Liver (tissue), 9 donors: Measurements from ENCODE around the gene MAPK7. TPM values are rescaled to one million over a fixed set of nuclear protein-coding genes. Genes with fewer than 3 reads are reported as not detected.

Source experiments
- DNase-seq: peaks from one replicate; pipeline ENCODE4 v3.0.0-alpha.2; 2017; ENCODE audit warnings: low spot score
- H3K27ac ChIP-seq, 2 donors: one replicate each; pipeline ENCODE4 v1.7.0; 2013; ENCODE audit warnings: inconsistent platforms in 2 of 2, low read length in 2 of 2, control low read depth in 1 of 2, low read depth in 1 of 2, mild to moderate bottlenecking in 1 of 2
- H3K27me3 ChIP-seq, 4 donors: one replicate each; pipeline versions ENCODE4 v1.6.1 to v1.7.0; 2013; ENCODE audit warnings: low read length in 3 of 4, inconsistent platforms in 1 of 4, mild to moderate bottlenecking in 1 of 4, moderate library complexity in 1 of 4; ENCODE audit not compliant: control insufficient read depth in 4 of 4, insufficient read depth in 4 of 4
- H3K36me3 ChIP-seq, 4 donors: one replicate each; pipeline versions ENCODE4 v1.6.1 to v1.7.0; 2013; ENCODE audit warnings: low read length in 3 of 4, mild to moderate bottlenecking in 3 of 4, low read depth in 1 of 4, moderate library complexity in 1 of 4; ENCODE audit not compliant: control insufficient read depth in 4 of 4, insufficient read depth in 3 of 4
- H3K4me1 ChIP-seq, 4 donors: one replicate each; pipeline versions ENCODE4 v1.6.1 to v1.7.0; 2013; ENCODE audit warnings: low read length in 3 of 4, mild to moderate bottlenecking in 3 of 4, moderate library complexity in 1 of 4; ENCODE audit not compliant: control insufficient read depth in 4 of 4, insufficient read depth in 4 of 4
- H3K4me3 ChIP-seq, 3 donors: one replicate each; pipeline versions ENCODE4 v1.6.1 to v1.7.0; 2013; ENCODE audit warnings: low read length in 3 of 3, control low read depth in 1 of 3, low read depth in 1 of 3, mild to moderate bottlenecking in 1 of 3
- H3K9ac ChIP-seq, 2 donors: one replicate each; pipeline ENCODE4 v1.7.0; 2013; ENCODE audit warnings: low read length in 2 of 2, mild to moderate bottlenecking in 2 of 2, moderate library complexity in 2 of 2, control low read depth in 1 of 2, low read depth in 1 of 2
- H3K9me3 ChIP-seq, 4 donors: one replicate each; pipeline versions ENCODE4 v1.6.1 to v1.7.0; 2013; ENCODE audit warnings: low read length in 3 of 4; ENCODE audit not compliant: control insufficient read depth in 4 of 4
- EGR1 ChIP-seq, 2 donors: IDR thresholded peaks; 2 replicates each; pipeline ENCODE4 v1.6.1; 2016 to 2018; ENCODE audit warnings: antibody characterized with exemption in 2 of 2, low read depth in 2 of 2
- FOXA1 ChIP-seq: IDR thresholded peaks from 2 replicates; pipeline ENCODE4 v1.6.1; 2016; ENCODE audit warnings: antibody characterized with exemption
- GABPA ChIP-seq, 2 donors: IDR thresholded peaks in 1 of 2; conservative IDR thresholded peaks in 1 of 2; 2 replicates each; pipeline ENCODE4 v1.6.1; 2016; ENCODE audit warnings: antibody characterized with exemption in 2 of 2, mild to moderate bottlenecking in 1 of 2, moderate library complexity in 1 of 2
- HNF4A ChIP-seq, 2 donors: conservative IDR thresholded peaks; 2 replicates each; pipeline ENCODE4 v1.6.1; 2016; ENCODE audit warnings: antibody characterized with exemption in 2 of 2, mild to moderate bottlenecking in 2 of 2
- HNF4G ChIP-seq: IDR thresholded peaks from 2 replicates; pipeline ENCODE4 v1.6.1; 2016; ENCODE audit warnings: antibody characterized with exemption
- NR2F2 ChIP-seq: IDR thresholded peaks from 2 replicates; pipeline ENCODE4 v1.6.1; 2016; ENCODE audit warnings: antibody characterized with exemption
- RAD21 ChIP-seq, 2 donors: IDR thresholded peaks; 2 replicates each; pipeline ENCODE4 v1.6.1; 2016; ENCODE audit warnings: antibody characterized with exemption in 2 of 2, mild to moderate bottlenecking in 2 of 2
- RXRA ChIP-seq, 2 donors: IDR thresholded peaks; 2 replicates each; pipeline ENCODE4 v1.6.1; 2017 to 2018; ENCODE audit warnings: antibody characterized with exemption in 2 of 2, mild to moderate bottlenecking in 1 of 2
- SP1 ChIP-seq: IDR thresholded peaks from 2 replicates; pipeline ENCODE4 v1.6.1; 2018; ENCODE audit warnings: antibody characterized with exemption, mild to moderate bottlenecking
- TAF1 ChIP-seq: conservative IDR thresholded peaks from 2 replicates; pipeline ENCODE4 v1.6.1; 2016; ENCODE audit warnings: antibody characterized with exemption, mild to moderate bottlenecking
- YY1 ChIP-seq: IDR thresholded peaks from 2 replicates; pipeline ENCODE4 v1.6.1; 2016; ENCODE audit warnings: antibody characterized with exemption, mild to moderate bottlenecking
- WGBS: extraction: QIAGEN DNeasy Blood & Tissue Kit; methylation state at CpG from one replicate; pipeline ENCODE4 v1.1.7; 2013; 5-methylcytosine and 5-hydroxymethylcytosine counted together
- polyA plus RNA-seq, 2 donors: library from polyadenylated mRNA; stranded (reverse) in 1 of 2; unstranded in 1 of 2; fragments of 200-250 nt in 1 of 2; fragments of >200 nt in 1 of 2; fragmentation: Nextera tagmentation in 1 of 2; extraction: Ambion mirVana in 1 of 2; gene quantifications; one replicate each; pipeline versions ENCODE4 v1.2.1 to v1.2.3, GENCODE V29; 2013 to 2015
- total RNA-seq, 2 donors: library from RNA; depleted of rRNA; stranded (reverse); fragments of >200 nt; gene quantifications; one replicate each; pipeline ENCODE4 v1.2.3, GENCODE V29; 2014
- TF ChIP-seq, protein P1 (sequence below): IDR thresholded peaks from 2 replicates; pipeline ENCODE4 v1.6.1; 2016; ENCODE audit warnings: antibody characterized with exemption
- TF ChIP-seq, protein P2 (sequence below): IDR thresholded peaks from 2 replicates; pipeline ENCODE4 v1.6.1; 2016; ENCODE audit warnings: antibody characterized with exemption, mild to moderate bottlenecking
- TF ChIP-seq, protein P3 (sequence below): fragments of 150-350 bp; IDR thresholded peaks from 2 replicates; pipeline ENCODE4 v1.5.1; 2017; ENCODE audit warnings: improper control_type of control experiment, low read depth, low read length; ENCODE audit not compliant: missing input control
- TF ChIP-seq, protein P4 (sequence below): IDR thresholded peaks from 2 replicates; pipeline ENCODE4 v1.6.1; 2016; ENCODE audit warnings: antibody characterized with exemption
- TF ChIP-seq, protein P5 (sequence below): IDR thresholded peaks from 2 replicates; pipeline ENCODE4 v1.6.1; 2016; ENCODE audit warnings: antibody characterized with exemption
- donor health status: healthy.
- donor health status: healthy.
- donor health status: healthy.
- donor health status: healthy.
- donor health status: healthy.

MAPK7 gene
- total and polyA plus RNA-seq, 4 donors, result 3.4 to 8.8 (median 5.2) TPM

DNA sequence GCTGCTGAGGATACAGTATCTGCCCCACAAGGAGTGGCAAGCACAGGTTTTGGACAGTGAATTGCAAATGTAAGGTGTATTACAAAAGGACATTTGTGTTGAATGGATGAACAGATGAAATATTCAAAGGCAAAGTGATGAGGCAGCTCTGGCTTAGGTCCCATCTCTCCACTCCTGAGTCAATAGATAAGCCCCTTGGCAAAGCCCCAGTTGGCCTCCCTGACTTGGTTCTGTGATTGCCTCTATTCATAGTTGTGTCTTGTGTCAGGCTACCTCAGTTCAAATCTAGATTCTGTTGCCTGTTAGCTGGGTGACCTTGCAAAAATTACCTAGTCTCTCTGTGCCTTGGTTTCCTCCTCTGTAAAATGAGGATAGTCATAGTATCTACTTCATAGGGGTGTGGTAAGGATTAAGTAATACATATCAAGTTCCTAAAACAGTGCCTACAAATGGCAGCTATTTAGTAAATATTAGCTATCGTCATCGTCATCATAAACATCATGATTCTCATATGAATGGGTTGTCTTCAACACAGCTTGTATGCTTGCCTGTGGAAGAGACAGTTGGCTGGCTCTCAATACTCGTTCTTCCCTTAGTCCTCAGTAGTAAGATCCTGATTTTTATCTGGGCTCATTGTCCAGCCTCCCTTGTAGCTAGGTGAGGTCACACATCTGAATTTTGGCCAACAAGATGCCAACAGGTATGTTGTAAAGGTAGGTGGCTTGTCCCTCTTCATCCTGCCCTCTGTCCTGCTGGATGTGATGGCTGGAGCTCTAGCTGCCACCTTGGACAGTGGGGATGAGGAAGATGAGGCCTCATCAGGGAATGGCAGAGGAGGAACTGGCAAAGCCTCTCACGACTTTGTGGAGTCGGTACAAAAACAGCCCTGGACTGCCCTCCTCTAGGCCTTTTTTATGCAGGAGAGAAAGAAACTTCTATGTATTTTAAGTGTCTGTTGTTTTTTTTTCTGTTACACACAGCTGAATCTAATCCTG, 10.8 kb downstream of the MAPK7 start:
- no peak overlapping the region for H3K4me3 ChIP-seq
- no peaks in the 10 kb centered on the region for H3K27me3 ChIP-seq
- WGBS, result 81% methylated on average over 5 of the region's 5 CpGs
- DNase-seq, result no peak
- H3K9me3 ChIP-seq, result no peaks in the 10 kb centered on the region
- TF ChIP-seq, protein P1, sequence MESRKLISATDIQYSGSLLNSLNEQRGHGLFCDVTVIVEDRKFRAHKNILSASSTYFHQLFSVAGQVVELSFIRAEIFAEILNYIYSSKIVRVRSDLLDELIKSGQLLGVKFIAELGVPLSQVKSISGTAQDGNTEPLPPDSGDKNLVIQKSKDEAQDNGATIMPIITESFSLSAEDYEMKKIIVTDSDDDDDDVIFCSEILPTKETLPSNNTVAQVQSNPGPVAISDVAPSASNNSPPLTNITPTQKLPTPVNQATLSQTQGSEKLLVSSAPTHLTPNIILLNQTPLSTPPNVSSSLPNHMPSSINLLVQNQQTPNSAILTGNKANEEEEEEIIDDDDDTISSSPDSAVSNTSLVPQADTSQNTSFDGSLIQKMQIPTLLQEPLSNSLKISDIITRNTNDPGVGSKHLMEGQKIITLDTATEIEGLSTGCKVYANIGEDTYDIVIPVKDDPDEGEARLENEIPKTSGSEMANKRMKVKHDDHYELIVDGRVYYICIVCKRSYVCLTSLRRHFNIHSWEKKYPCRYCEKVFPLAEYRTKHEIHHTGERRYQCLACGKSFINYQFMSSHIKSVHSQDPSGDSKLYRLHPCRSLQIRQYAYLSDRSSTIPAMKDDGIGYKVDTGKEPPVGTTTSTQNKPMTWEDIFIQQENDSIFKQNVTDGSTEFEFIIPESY, result no peak
- TF ChIP-seq, protein P2, sequence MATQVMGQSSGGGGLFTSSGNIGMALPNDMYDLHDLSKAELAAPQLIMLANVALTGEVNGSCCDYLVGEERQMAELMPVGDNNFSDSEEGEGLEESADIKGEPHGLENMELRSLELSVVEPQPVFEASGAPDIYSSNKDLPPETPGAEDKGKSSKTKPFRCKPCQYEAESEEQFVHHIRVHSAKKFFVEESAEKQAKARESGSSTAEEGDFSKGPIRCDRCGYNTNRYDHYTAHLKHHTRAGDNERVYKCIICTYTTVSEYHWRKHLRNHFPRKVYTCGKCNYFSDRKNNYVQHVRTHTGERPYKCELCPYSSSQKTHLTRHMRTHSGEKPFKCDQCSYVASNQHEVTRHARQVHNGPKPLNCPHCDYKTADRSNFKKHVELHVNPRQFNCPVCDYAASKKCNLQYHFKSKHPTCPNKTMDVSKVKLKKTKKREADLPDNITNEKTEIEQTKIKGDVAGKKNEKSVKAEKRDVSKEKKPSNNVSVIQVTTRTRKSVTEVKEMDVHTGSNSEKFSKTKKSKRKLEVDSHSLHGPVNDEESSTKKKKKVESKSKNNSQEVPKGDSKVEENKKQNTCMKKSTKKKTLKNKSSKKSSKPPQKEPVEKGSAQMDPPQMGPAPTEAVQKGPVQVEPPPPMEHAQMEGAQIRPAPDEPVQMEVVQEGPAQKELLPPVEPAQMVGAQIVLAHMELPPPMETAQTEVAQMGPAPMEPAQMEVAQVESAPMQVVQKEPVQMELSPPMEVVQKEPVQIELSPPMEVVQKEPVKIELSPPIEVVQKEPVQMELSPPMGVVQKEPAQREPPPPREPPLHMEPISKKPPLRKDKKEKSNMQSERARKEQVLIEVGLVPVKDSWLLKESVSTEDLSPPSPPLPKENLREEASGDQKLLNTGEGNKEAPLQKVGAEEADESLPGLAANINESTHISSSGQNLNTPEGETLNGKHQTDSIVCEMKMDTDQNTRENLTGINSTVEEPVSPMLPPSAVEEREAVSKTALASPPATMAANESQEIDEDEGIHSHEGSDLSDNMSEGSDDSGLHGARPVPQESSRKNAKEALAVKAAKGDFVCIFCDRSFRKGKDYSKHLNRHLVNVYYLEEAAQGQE, result no peak
- TF ChIP-seq EGR1 (IDR thresholded peaks at IDR 0.05; ENCODE audit: low read depth in 2 of 2) (no peak), RAD21 (IDR thresholded peaks at IDR 0.05) (no peak), FOXA1 (no peak), NR2F2 (no peak), RXRA (IDR thresholded peaks at IDR 0.05) (no peak), GABPA (IDR thresholded peaks at IDR 0.05 in 1 of 2, conservative IDR thresholded peaks at IDR 0.05 in 1 of 2) (no peak), YY1 (no peak), TAF1 (no peak)
- TF ChIP-seq, protein P3, sequence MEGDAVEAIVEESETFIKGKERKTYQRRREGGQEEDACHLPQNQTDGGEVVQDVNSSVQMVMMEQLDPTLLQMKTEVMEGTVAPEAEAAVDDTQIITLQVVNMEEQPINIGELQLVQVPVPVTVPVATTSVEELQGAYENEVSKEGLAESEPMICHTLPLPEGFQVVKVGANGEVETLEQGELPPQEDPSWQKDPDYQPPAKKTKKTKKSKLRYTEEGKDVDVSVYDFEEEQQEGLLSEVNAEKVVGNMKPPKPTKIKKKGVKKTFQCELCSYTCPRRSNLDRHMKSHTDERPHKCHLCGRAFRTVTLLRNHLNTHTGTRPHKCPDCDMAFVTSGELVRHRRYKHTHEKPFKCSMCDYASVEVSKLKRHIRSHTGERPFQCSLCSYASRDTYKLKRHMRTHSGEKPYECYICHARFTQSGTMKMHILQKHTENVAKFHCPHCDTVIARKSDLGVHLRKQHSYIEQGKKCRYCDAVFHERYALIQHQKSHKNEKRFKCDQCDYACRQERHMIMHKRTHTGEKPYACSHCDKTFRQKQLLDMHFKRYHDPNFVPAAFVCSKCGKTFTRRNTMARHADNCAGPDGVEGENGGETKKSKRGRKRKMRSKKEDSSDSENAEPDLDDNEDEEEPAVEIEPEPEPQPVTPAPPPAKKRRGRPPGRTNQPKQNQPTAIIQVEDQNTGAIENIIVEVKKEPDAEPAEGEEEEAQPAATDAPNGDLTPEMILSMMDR, result no peak
- TF ChIP-seq, protein P4, sequence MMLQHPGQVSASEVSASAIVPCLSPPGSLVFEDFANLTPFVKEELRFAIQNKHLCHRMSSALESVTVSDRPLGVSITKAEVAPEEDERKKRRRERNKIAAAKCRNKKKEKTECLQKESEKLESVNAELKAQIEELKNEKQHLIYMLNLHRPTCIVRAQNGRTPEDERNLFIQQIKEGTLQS, result no peak
- H3K9ac ChIP-seq, result no peak overlapping the region
- peaks cover 0 to 3% (median under 1%) of the 10 kb centered on the region in 4 donors for H3K36me3 ChIP-seq
- no peaks in the 10 kb centered on the region for H3K4me1 ChIP-seq
- no peak overlapping the region for H3K27ac ChIP-seq

DNA sequence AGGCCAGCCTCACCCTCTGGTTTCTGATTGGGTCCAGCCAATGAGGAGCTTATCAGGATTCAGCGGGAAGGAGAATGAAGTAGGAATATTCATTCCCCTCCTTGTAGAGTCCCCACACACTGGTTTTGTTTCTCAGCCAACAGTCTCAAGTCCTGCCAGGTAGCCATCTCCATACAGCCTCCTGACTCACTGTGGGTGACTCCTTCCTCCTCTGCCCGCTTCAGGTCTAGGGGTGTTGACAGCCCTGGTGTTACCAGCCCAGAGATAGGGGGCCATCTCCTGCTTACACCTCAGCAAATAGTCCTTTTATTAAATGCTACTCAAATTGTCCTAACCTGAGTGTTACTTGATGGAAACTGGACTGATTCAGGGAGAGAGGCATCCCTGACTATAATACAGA, 12.7 kb downstream of the MAPK7 start:
- WGBS, result 87% methylated on average over 2 of the region's 2 CpGs
- H3K9ac ChIP-seq, result no peak overlapping the region
- no peaks in the 10 kb centered on the region for H3K9me3 ChIP-seq
- H3K36me3 ChIP-seq, result no peaks in the 10 kb centered on the region
- H3K27ac ChIP-seq, result no peak overlapping the region
- DNase-seq, result no peak
- no peak overlapping the region for H3K4me3 ChIP-seq
- TF ChIP-seq SP1 (no peak), NR2F2 (no peak), RXRA (IDR thresholded peaks at IDR 0.05) (no peak), YY1 (no peak), HNF4G (no peak), HNF4A (conservative IDR thresholded peaks at IDR 0.05) (no peak), GABPA (IDR thresholded peaks at IDR 0.05 in 1 of 2, conservative IDR thresholded peaks at IDR 0.05 in 1 of 2) (no peak), RAD21 (IDR thresholded peaks at IDR 0.05) (no peak), EGR1 (IDR thresholded peaks at IDR 0.05; ENCODE audit: low read depth in 2 of 2) (no peak), TAF1 (no peak)
- TF ChIP-seq, protein P5, sequence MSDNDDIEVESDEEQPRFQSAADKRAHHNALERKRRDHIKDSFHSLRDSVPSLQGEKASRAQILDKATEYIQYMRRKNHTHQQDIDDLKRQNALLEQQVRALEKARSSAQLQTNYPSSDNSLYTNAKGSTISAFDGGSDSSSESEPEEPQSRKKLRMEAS, result no peak
- TF ChIP-seq, protein P4, result no peak
- TF ChIP-seq, protein P2, result no peak
- no peaks in the 10 kb centered on the region for H3K4me1 ChIP-seq
- no peaks in the 10 kb centered on the region for H3K27me3 ChIP-seq
